Pancreas (tissue), 10 donors: ENCODE measurements around the gene MACROH2A1. TPM values are rescaled to one million over a fixed set of nuclear protein-coding genes. Genes with fewer than 3 reads are reported as not detected.

ENCODE experiments used
- ATAC-seq, 4 donors: fragments of 200-7000 bp; cut with Tn5 transposase; one replicate each; pipeline versions ENCODE4 v1.8.0 to v1.9.1; 2020; ENCODE audit warnings: mild to moderate bottlenecking in 4 of 4, moderate library complexity in 4 of 4
- DNase-seq, 6 donors: peaks; one replicate each; pipeline ENCODE4 v3.0.0-alpha.2; 2020
- FAIRE-seq: peaks from 2 replicates; lab custom pipeline; 2012; peaks lifted over from hg19 to GRCh38; lab: Jason Lieb, UNC
- H3K27ac ChIP-seq, 4 donors: fragments of 200-600 bp; sonication (generic); 1 replicate in 3 of 4; 2 replicates in 1 of 4; pipeline versions ENCODE4 v1.5.0 to v1.8.0; 2020
- H3K27me3 ChIP-seq, 4 donors: fragments of 200-600 bp; one replicate each; pipeline ENCODE4 v1.8.0; 2021
- H3K36me3 ChIP-seq, 3 donors: fragments of 200-600 bp; sonication (generic) in 1 of 3; one replicate each; pipeline versions ENCODE4 v1.5.0 to v1.8.0; 2020 to 2021
- H3K4me1 ChIP-seq, 3 donors: fragments of 200-600 bp; one replicate each; pipeline ENCODE4 v1.8.0; 2021
- H3K4me3 ChIP-seq, 4 donors: fragments of 200-600 bp; sonication (generic) in 2 of 4; one replicate each; pipeline versions ENCODE4 v1.5.0 to v1.8.0; 2020 to 2021
- H3K9me3 ChIP-seq, 4 donors: fragments of 200-600 bp; one replicate each; pipeline ENCODE4 v1.8.0; 2021
- CTCF ChIP-seq, 4 donors: fragments of 200-600 bp; sonication (generic) in 3 of 4; IDR thresholded peaks; one replicate each; pipeline versions ENCODE4 v1.5.0 to v1.8.0; 2021; ENCODE audit warnings: antibody characterized with exemption in 4 of 4
- WGBS, 2 donors: extraction: QIAGEN DNeasy Blood & Tissue Kit; methylation state at CpG; one replicate each; pipeline ENCODE4 v1.1.7; 2013; 5-methylcytosine and 5-hydroxymethylcytosine counted together
- intact Hi-C, 3 donors: fragments of 100-400 bp; cut with DNase I; formaldehyde crosslinking; loops; one replicate each; pipeline versions ENCODE4 v1.11.1 to v1.14.2; 2022
- polyA plus RNA-seq, 2 donors: library from polyadenylated mRNA; stranded (reverse); fragments of 200-250 nt; gene quantifications; one replicate each; pipeline ENCODE4 v1.2.3, GENCODE V29; 2013
- total RNA-seq, 6 donors: library from RNA; stranded (reverse); fragmentation: NEBNext Ultra II Directional in 4 of 6; extraction: Animal tissue kit (Norgen Biotek cat#: 25700) in 4 of 6; gene quantifications; one replicate each; pipeline versions ENCODE4 v1.2.1 to v1.2.4, GENCODE V29; 2021 to 2023
- donor health status: healthy with polysubstance abuse.
- donor health status: DM: no; HTN: no; CAD: no; lungs with moderate emphysema.
- donor health status: DM: no; HTN: no; CAD: no.
- donor health status: control.
- donor health status: control.
- donor health status: Bipolar disorder and iron deficiency.
- donor health status: DM: yes; HTN: yes; CAD: no.
- donor health status: DM: no; HTN: no; CAD: no.
- donor health status: DM: no; HTN: no; CAD: no.
- donor health status: DM: yes; HTN: yes; CAD: no.

The MACROH2A1 gene
- total and polyA plus RNA-seq, 8 donors = 25.7 to 72.1 (median 43.7) TPM

- no peak for DNase-seq
Measured at GRCh38 chr5:135440916-135441315, 41.9 kb upstream of the MACROH2A1 start.

DNA sequence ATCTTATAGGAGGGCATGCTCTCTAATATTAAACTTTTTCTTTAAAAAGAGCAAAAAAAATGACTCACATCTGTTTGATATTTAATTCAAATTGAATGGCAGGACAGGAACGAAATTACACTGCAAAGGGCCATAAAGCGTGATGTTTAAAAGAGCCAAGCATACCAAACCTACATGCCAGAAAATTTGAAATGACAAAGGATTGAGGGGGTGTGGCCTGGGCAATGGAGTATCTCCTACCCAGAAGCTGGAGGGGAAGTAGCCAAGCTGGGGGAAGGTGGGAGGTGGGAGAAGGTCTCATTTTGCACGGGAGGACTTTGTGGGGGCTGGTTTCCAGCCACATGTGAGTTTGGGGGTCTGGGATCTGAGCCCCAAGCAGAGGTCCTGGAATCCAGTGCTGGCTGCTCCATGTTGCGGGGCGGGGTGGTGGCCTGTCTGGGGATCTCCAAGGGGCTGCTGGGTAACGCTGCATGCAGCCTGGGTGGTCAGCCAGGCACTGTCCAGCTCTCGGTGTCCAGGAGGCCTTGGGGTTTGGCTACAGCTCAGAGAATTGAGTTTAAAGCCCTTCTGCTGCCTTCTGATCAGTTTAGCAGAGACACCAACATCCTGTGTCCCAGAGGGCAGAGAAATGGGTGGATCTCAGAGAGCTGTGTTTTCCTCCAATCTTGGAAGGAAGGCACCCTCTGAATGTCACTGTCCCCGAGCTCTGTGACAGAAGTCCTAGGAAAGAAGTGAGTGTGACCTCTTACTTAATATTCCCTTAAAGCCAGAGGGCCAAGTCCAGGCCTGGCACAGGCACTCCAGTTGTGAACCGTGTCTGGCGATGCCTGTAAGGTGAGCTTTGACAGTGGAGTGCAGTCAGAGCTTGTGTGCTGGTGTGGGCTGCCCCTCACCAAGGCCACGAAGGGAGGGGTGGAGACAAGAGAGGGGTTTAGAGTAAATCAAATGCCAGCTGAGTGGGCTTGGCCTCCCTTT is 40.5 kb upstream of the MACROH2A1 start:
- Histone ChIP-seq H3K9me3 (no peaks in the 10 kb centered on the region), H3K27me3 (no peaks in the 10 kb centered on the region), H3K4me3 (no peak overlapping the region), H3K27ac (no peak overlapping the region), H3K4me1 (no peaks in the 10 kb centered on the region), H3K36me3 (no peaks in the 10 kb centered on the region)
- 69% methylated on average over 10 to 11 of the region's 11 CpGs for WGBS, 2 donors
- no peak for TF ChIP-seq CTCF (IDR thresholded peaks at IDR 0.05)
- no peak for ATAC-seq
- no peak for FAIRE-seq
- DNase-seq = peak in 1 of 6 donors; percentile 4
- intact Hi-C loops = no loop called here

More at GRCh38 chr5:135440916-135441315, 41.9 kb upstream of the MACROH2A1 start:
- Histone ChIP-seq H3K4me3 (no peak overlapping the region), H3K36me3 (no peaks in the 10 kb centered on the region), H3K27ac (no peak overlapping the region), H3K9me3 (no peaks in the 10 kb centered on the region), H3K4me1 (no peaks in the 10 kb centered on the region), H3K27me3 (no peaks in the 10 kb centered on the region)
- TF ChIP-seq CTCF (IDR thresholded peaks at IDR 0.05) = no peak
- FAIRE-seq (no peak), ATAC-seq (no peak)
- intact Hi-C loops = no loop called here
- 57 to 72% methylated on average over 6 of the region's 6 CpGs for WGBS, 2 donors

DNA sequence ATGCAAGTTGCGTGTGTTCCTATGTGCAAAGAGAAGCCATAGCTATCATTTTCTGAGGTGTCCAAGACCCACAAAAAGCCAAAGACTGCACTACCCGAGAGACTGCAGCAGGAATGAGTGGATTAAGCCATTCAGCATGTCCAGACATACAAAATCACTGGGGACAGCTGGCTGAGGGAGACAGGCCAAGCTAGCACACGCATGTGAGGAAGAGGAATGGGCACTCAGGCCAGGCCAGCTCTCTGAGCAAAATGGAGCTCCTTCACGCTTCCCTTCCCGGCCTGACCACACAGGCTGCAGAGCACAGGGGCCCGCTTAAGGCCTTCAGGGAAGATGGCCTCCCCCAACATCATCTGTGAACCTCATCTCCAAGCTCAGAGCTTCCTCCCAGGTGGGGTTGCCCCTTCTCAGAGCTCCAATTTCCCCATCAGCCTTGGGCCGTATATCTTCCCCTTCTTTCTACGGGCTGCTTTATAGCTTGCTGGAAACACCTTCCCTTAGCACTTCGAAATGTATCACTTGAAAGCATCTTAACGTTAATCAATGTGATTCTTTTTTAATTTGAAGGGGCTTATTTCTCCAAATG is 39.7 kb upstream of the MACROH2A1 start:
- no peak for TF ChIP-seq CTCF (IDR thresholded peaks at IDR 0.05)
- FAIRE-seq (no peak), DNase-seq (no peak), ATAC-seq (no peak)
- Histone ChIP-seq H3K9me3 (no peaks in the 10 kb centered on the region), H3K27ac (no peak overlapping the region), H3K27me3 (no peaks in the 10 kb centered on the region), H3K36me3 (no peaks in the 10 kb centered on the region), H3K4me1 (no peaks in the 10 kb centered on the region), H3K4me3 (no peak overlapping the region)
- 80 to 86% methylated on average over 10 of the region's 10 CpGs for WGBS, 2 donors
- intact Hi-C loops = no loop called here

GRCh38 chr5:135437796-135438560 is 38.9 kb upstream of the MACROH2A1 start:
- TF ChIP-seq CTCF (IDR thresholded peaks at IDR 0.05) = no peak
- peak in 2 of 4 donors; percentile 40 to 43 for ATAC-seq
- intact Hi-C loops = no loop called here
- H3K4me3 ChIP-seq = no peak overlapping the region
- H3K27ac ChIP-seq = no peak overlapping the region
- no peaks in the 10 kb centered on the region for H3K36me3 ChIP-seq
- peak in 3 of 6 donors; percentile 33 to 60 (median 43) for DNase-seq
- no peaks in the 10 kb centered on the region for H3K9me3 ChIP-seq
- no peak for FAIRE-seq
- H3K27me3 ChIP-seq = no peaks in the 10 kb centered on the region
- WGBS, 2 donors = 58 to 59% methylated on average over 13 of the region's 13 CpGs
- no peaks in the 10 kb centered on the region for H3K4me1 ChIP-seq
